ENCODE results near the gene STAG1. TPM values are rescaled to one million over a fixed set of nuclear protein-coding genes. Genes with fewer than 3 reads are reported as not detected.
A peak's percentile ranks its signal among the peaks of the same experiment; 100 is the strongest.

STAG1 gene
- total and polyA plus RNA-seq, 2 of the 13 experiments (the other 11 are each of a cell fraction or from before 2014, with no cell fraction given): 6.2 to 25.9 TPM

DNA sequence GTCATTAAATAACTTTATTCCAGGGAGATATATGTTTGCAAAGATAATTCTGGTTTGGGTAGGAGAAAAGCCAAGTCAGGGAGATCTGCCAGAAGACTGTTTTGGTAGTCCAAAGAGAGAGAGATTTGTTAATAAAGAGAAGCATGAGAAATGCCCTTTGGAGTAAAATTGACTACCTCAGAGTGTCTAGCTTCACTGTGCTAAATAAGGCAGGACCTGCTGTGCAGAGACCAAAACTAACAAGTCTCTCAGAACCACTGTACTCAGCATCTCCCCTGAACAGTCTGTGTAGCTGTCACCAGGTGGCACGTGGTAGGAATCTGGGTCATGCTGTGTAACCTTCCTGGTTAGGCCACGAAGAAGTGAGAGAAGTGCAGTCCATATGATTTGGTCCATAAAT lies 35.2 kb upstream of the STAG1 start:
- in situ Hi-C loops (cut with HindIII; ENCODE audit: extremely low pct_ligation_motif_present, low pct_unique_long_range_greater_than_20kb) (no loop called here), intact Hi-C loops (cut with micrococcal nuclease; ENCODE audit: unreplicated experiment) (no loop called here)
- Histone ChIP-seq H3K27me3 (ENCODE audit: control insufficient read depth in 1 of 2, insufficient read depth in 2 of 2, low read length in 2 of 2) (no peaks in the 10 kb centered on the region), H3K27ac (ENCODE audit: extremely low read length, insufficient read depth, low read length) (no peak overlapping the region), H3K9ac (ENCODE audit: insufficient read depth, low read depth, low read length) (no peak overlapping the region), H4K20me1 (ENCODE audit: insufficient read depth, low read length) (no peaks in the 10 kb centered on the region), H2AFZ (ENCODE audit: low read length) (no peak overlapping the region), H3K4me3 (replicated peaks in 1 of 3; ENCODE audit: insufficient read depth in 1 of 3, low read depth in 2 of 3, low read length in 3 of 3) (no peak overlapping the region), H3K4me2 (ENCODE audit: low read depth, low read length) (no peak overlapping the region), H3K36me3 (replicated peaks in 1 of 2; ENCODE audit: control insufficient read depth in 1 of 2, insufficient read depth in 2 of 2, low read length in 2 of 2) (no peaks in the 10 kb centered on the region), H3K9me3 (ENCODE audit: low read length) (no peaks in the 10 kb centered on the region), H3K4me1 (ENCODE audit: insufficient read depth, low read length) (peaks cover 17% of the 10 kb centered on the region), H3K79me2 (ENCODE audit: insufficient read depth, low read length) (no peaks in the 10 kb centered on the region)
- ChIA-PET CTCF (ENCODE audit: low intra/inter-chr PET ratio, low total read pairs) (no interaction called here), POLR2A (interaction anchor here (1.4 kb wide), 1 partner anchor 35 kb away, joined by 5 read pairs; the partner anchor contains the start of gene STAG1)
- FAIRE-seq (no peak), ATAC-seq (peak; percentile 82), DNase-seq (ENCODE audit: low spot score) (peak; percentile 27)
- WGBS (ENCODE audit: low lambda C conversion rate): 20% methylated on average over 1 of the region's 2 CpGs
- no TSS peak for BruUV-seq (replicated peaks)
- TF ChIP-seq ZSCAN12 (CRISPR knock-in tag; IDR thresholded peaks at IDR 0.05) (no peak), TFDP1 (CRISPR knock-in tag; IDR thresholded peaks at IDR 0.05; ENCODE audit: borderline replicate concordance) (0 out of 2 replicates have a peak, but pooled peaks have one; percentile 18), SNRNP70 (IDR thresholded peaks at IDR 0.05; ENCODE audit: low read depth, low read length) (no peak), ZMYM4 (CRISPR knock-in tag; IDR thresholded peaks at IDR 0.05) (no peak), ATRX (CRISPR knock-in tag; IDR thresholded peaks at IDR 0.05; ENCODE audit: borderline replicate concordance) (no peak), EEA1 (CRISPR knock-in tag; IDR thresholded peaks at IDR 0.05; ENCODE audit: borderline replicate concordance) (no peak), ZNF644 (CRISPR knock-in tag; IDR thresholded peaks at IDR 0.05; ENCODE audit: low read depth) (no peak), GFI1 (CRISPR knock-in tag; IDR thresholded peaks at IDR 0.05; ENCODE audit: borderline replicate concordance) (no peak), ZC3H4 (CRISPR knock-in tag; IDR thresholded peaks at IDR 0.05; ENCODE audit: borderline replicate concordance) (no peak), DR1 (CRISPR knock-in tag; IDR thresholded peaks at IDR 0.05) (no peak), BHLHE40 (IDR thresholded peaks at IDR 0.05; ENCODE audit: low read length) (peak; percentile 35; the same call in 1 of the 2 replicates), ZNF577 (CRISPR knock-in tag; IDR thresholded peaks at IDR 0.05; ENCODE audit: borderline replicate concordance, low read depth) (no peak)
- TF ChIP-seq, protein P1, sequence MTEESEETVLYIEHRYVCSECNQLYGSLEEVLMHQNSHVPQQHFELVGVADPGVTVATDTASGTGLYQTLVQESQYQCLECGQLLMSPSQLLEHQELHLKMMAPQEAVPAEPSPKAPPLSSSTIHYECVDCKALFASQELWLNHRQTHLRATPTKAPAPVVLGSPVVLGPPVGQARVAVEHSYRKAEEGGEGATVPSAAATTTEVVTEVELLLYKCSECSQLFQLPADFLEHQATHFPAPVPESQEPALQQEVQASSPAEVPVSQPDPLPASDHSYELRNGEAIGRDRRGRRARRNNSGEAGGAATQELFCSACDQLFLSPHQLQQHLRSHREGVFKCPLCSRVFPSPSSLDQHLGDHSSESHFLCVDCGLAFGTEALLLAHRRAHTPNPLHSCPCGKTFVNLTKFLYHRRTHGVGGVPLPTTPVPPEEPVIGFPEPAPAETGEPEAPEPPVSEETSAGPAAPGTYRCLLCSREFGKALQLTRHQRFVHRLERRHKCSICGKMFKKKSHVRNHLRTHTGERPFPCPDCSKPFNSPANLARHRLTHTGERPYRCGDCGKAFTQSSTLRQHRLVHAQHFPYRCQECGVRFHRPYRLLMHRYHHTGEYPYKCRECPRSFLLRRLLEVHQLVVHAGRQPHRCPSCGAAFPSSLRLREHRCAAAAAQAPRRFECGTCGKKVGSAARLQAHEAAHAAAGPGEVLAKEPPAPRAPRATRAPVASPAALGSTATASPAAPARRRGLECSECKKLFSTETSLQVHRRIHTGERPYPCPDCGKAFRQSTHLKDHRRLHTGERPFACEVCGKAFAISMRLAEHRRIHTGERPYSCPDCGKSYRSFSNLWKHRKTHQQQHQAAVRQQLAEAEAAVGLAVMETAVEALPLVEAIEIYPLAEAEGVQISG (CRISPR knock-in tag; IDR thresholded peaks at IDR 0.05): no peak
- TF ChIP-seq, protein P2, sequence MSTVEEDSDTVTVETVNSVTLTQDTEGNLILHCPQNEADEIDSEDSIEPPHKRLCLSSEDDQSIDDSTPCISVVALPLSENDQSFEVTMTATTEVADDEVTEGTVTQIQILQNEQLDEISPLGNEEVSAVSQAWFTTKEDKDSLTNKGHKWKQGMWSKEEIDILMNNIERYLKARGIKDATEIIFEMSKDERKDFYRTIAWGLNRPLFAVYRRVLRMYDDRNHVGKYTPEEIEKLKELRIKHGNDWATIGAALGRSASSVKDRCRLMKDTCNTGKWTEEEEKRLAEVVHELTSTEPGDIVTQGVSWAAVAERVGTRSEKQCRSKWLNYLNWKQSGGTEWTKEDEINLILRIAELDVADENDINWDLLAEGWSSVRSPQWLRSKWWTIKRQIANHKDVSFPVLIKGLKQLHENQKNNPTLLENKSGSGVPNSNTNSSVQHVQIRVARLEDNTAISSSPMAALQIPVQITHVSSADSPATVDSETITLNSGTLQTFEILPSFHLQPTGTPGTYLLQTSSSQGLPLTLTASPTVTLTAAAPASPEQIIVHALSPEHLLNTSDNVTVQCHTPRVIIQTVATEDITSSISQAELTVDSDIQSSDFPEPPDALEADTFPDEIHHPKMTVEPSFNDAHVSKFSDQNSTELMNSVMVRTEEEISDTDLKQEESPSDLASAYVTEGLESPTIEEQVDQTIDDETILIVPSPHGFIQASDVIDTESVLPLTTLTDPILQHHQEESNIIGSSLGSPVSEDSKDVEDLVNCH (CRISPR knock-in tag; IDR thresholded peaks at IDR 0.05): no peak
- TF ChIP-seq, protein P3, sequence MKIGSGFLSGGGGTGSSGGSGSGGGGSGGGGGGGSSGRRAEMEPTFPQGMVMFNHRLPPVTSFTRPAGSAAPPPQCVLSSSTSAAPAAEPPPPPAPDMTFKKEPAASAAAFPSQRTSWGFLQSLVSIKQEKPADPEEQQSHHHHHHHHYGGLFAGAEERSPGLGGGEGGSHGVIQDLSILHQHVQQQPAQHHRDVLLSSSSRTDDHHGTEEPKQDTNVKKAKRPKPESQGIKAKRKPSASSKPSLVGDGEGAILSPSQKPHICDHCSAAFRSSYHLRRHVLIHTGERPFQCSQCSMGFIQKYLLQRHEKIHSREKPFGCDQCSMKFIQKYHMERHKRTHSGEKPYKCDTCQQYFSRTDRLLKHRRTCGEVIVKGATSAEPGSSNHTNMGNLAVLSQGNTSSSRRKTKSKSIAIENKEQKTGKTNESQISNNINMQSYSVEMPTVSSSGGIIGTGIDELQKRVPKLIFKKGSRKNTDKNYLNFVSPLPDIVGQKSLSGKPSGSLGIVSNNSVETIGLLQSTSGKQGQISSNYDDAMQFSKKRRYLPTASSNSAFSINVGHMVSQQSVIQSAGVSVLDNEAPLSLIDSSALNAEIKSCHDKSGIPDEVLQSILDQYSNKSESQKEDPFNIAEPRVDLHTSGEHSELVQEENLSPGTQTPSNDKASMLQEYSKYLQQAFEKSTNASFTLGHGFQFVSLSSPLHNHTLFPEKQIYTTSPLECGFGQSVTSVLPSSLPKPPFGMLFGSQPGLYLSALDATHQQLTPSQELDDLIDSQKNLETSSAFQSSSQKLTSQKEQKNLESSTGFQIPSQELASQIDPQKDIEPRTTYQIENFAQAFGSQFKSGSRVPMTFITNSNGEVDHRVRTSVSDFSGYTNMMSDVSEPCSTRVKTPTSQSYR (CRISPR knock-in tag; IDR thresholded peaks at IDR 0.05; ENCODE audit: borderline replicate concordance): no peak

All from HepG2 (cell line).